ENCODE results near the gene LEUTX.

- TF ChIP-seq CTCF (IDR thresholded peaks at IDR 0.05; ENCODE audit: low read depth, low read length, poor library complexity, severe bottlenecking): no peak
- TF ChIP-seq EZH2phosphoT487 (IDR thresholded peaks at IDR 0.05; ENCODE audit: borderline replicate concordance, low read length): no peak
Measured at GRCh38 chr19:39740395-39740794, 38.3 kb upstream of the LEUTX start.

Measured in DOHH2 (cell line).